Endothelial cell of umbilical vein (primary cell): ENCODE measurements around the gene UGT1A5. TPM values are rescaled to one million over a fixed set of nuclear protein-coding genes. Genes with fewer than 3 reads are reported as not detected.

Experiments used
- BruUV-seq: library from RNA; stranded (reverse); fragments of 400-500 nt; replicated peaks from 2 replicates; lab custom pipeline; 2021; lab: Mats Ljungman, UMichigan
- CTCF ChIA-PET: fragments of 300-600, 350-600 bp; sonication (Branson Sonifier 250); formaldehyde crosslinking; loops from one replicate; lab custom pipeline; 2021; ENCODE audit warnings: antibody characterized with exemption, inconsistent platforms; lab: Charles Lee
- POLR2A ChIA-PET: fragments of 300-600, 350-600 bp; sonication (Branson Sonifier 250); formaldehyde crosslinking; loops from one replicate; lab custom pipeline; 2021; ENCODE audit warnings: antibody characterized with exemption, inconsistent platforms; lab: Charles Lee
- DNase-seq: peaks from one replicate; pipeline ENCODE4 v3.0.0-alpha.2; 2011; ENCODE audit warnings: low read depth, low spot score
- FAIRE-seq: peaks from 2 replicates; lab custom pipeline; 2011; peaks lifted over from hg19 to GRCh38; lab: Jason Lieb, UNC
- H2AFZ ChIP-seq: 2 replicates; pipeline ENCODE4 v1.6.0; 2012; ENCODE audit warnings: low read depth, low read length, control low read depth, inconsistent platforms
- H3K27ac ChIP-seq: 2 replicates; pipeline ENCODE4 v1.5.1; 2011; ENCODE audit warnings: low read depth, mild to moderate bottlenecking, control low read depth, low read length, moderate library complexity; ENCODE audit not compliant: insufficient read depth
- H3K27me3 ChIP-seq, 2 experiments: 2 replicates each; pipeline versions ENCODE4 v1.6.0 to v1.6.1; 2011; ENCODE audit warnings: low read length in 2 of 2, mixed read lengths in 1 of 2; ENCODE audit not compliant: control insufficient read depth in 2 of 2, insufficient read depth in 2 of 2
- H3K36me3 ChIP-seq, 2 experiments: 2 replicates in 1 of 2; 3 replicates in 1 of 2; pipeline ENCODE4 v1.5.1; 2011; ENCODE audit warnings: low read length in 2 of 2, mild to moderate bottlenecking in 1 of 2, moderate library complexity in 1 of 2; ENCODE audit not compliant: control insufficient read depth in 2 of 2, insufficient read depth in 2 of 2; ENCODE audit errors: extremely low read depth in 1 of 2
- H3K4me1 ChIP-seq: 3 replicates; pipeline ENCODE4 v1.5.1; 2011; ENCODE audit warnings: mild to moderate bottlenecking, low read length; ENCODE audit not compliant: control insufficient read depth, insufficient read depth; ENCODE audit errors: extremely low read depth
- H3K4me2 ChIP-seq: 2 replicates; pipeline ENCODE4 v1.6.1; 2011; ENCODE audit warnings: low read length, control low read depth, mixed read lengths; ENCODE audit not compliant: insufficient read depth
- H3K4me3 ChIP-seq, 3 experiments: fragments of 200-600 bp in 1 of 3; sonication (generic), shearing (Covaris generic) in 1 of 3; replicated peaks in 1 of 3; 2 replicates each; pipeline ENCODE4 v1.5.1; 2011 to 2016; ENCODE audit warnings: control low read depth in 3 of 3, low read length in 3 of 3, mild to moderate bottlenecking in 2 of 3, inconsistent platforms in 1 of 3, low read depth in 1 of 3, moderate library complexity in 1 of 3; ENCODE audit not compliant: insufficient read depth in 1 of 3
- H3K79me2 ChIP-seq: 2 replicates; pipeline ENCODE4 v1.6.0; 2012; ENCODE audit warnings: low read length, inconsistent platforms; ENCODE audit not compliant: control insufficient read depth, insufficient read depth
- H3K9ac ChIP-seq: replicated peaks from 2 replicates; pipeline ENCODE3; 2011; ENCODE audit warnings: low read length, control low read depth; ENCODE audit not compliant: insufficient read depth; ENCODE audit errors: extremely low read depth
- H3K9me1 ChIP-seq: replicated peaks from 3 replicates; pipeline ENCODE4 v1.6.0; 2011; ENCODE audit warnings: mild to moderate bottlenecking, low read length; ENCODE audit not compliant: control insufficient read depth, insufficient read depth; ENCODE audit errors: extremely low read depth
- H3K9me3 ChIP-seq: replicated peaks from 2 replicates; pipeline ENCODE4 v1.5.1; 2012; ENCODE audit warnings: low read length, inconsistent platforms; ENCODE audit not compliant: control insufficient read depth, insufficient read depth
- H4K20me1 ChIP-seq: replicated peaks from 2 replicates; pipeline ENCODE3; 2011; ENCODE audit warnings: mild to moderate bottlenecking, low read length; ENCODE audit not compliant: control insufficient read depth, insufficient read depth; ENCODE audit errors: extremely low read depth
- EZH2 ChIP-seq: IDR thresholded peaks from 2 replicates; pipeline ENCODE4 v1.6.1; 2012; ENCODE audit warnings: borderline replicate concordance, low read depth, mild to moderate bottlenecking, moderate library complexity, low read length, inconsistent platforms; ENCODE audit not compliant: severe bottlenecking
- FOS ChIP-seq: IDR thresholded peaks from 2 replicates; pipeline ENCODE4 v1.6.1; 2011; ENCODE audit warnings: mild to moderate bottlenecking, low read length, moderate library complexity, borderline replicate concordance; ENCODE audit not compliant: insufficient read depth
- GATA2 ChIP-seq: IDR thresholded peaks from 2 replicates; pipeline ENCODE4 v1.7.0; 2011; ENCODE audit warnings: low read depth, mild to moderate bottlenecking, moderate library complexity, mixed read lengths, low read length; ENCODE audit not compliant: insufficient read length, insufficient read depth
- JUN ChIP-seq: IDR thresholded peaks from 2 replicates; pipeline ENCODE4 v1.6.1; 2011; ENCODE audit warnings: borderline replicate concordance, low read depth; ENCODE audit not compliant: insufficient read length, insufficient read depth
- MYC ChIP-seq: IDR thresholded peaks from one replicate; pipeline ENCODE4 v1.6.1; 2011; ENCODE audit warnings: mild to moderate bottlenecking, low read depth, low read length
- POLR2A ChIP-seq: IDR thresholded peaks from 2 replicates; pipeline ENCODE4 v1.6.1; 2012; ENCODE audit warnings: low read depth, mild to moderate bottlenecking, control low read depth, low read length
- POLR2AphosphoS5 ChIP-seq: IDR thresholded peaks from 2 replicates; pipeline ENCODE4 v1.6.1; 2012; ENCODE audit warnings: low read depth, mild to moderate bottlenecking, control low read depth, low read length, moderate library complexity; ENCODE audit not compliant: insufficient read depth
- dilution Hi-C: fragments of 300-500 bp; cut with MboI; formaldehyde crosslinking; loops from one replicate; pipeline ENCODE4 v1.15.0; 2019; ENCODE audit warnings: low sequenced_read_pairs; ENCODE audit not compliant: extremely low pct_ligation_motif_present
- intact Hi-C: fragments of 100-400 bp; cut with micrococcal nuclease; formaldehyde crosslinking; loops from one replicate; pipeline ENCODE4 v1.10.0; 2022
- polyA plus RNA-seq, 4 experiments: library from polyadenylated mRNA; depleted of rRNA in 3 of 4; stranded (reverse) in 3 of 4; unstranded in 1 of 4; fragments of >200 nt; gene quantifications; 2 replicates each; pipeline versions ENCODE4 v1.2.1 to v1.2.3, GENCODE V29; 2011 to 2012; ENCODE audit warnings: missing spikeins in 1 of 4
- total RNA-seq: library from RNA; stranded (reverse); gene quantifications from 2 replicates; pipeline ENCODE4 v1.2.3, GENCODE V29; 2021
- TF ChIP-seq, protein P1 (sequence below): IDR thresholded peaks from 2 replicates; pipeline ENCODE4 v1.6.1; 2011; ENCODE audit not compliant: insufficient read depth, insufficient read length
- TF ChIP-seq, protein P2 (sequence below), 2 donors: IDR thresholded peaks; 1 replicate in 1 of 2; 2 replicates in 1 of 2; pipeline ENCODE4 v1.5.1; 2011; ENCODE audit warnings: low read length in 2 of 2, mild to moderate bottlenecking in 2 of 2, moderate library complexity in 2 of 2, control low read depth in 1 of 2, inconsistent platforms in 1 of 2, low read depth in 1 of 2; ENCODE audit not compliant: insufficient read depth in 1 of 2; ENCODE audit errors: extremely low read depth in 1 of 2

Gene UGT1A5
- total and polyA plus RNA-seq, 2 donors (not counting 3 experiments of a cell fraction or from before 2014, with no cell fraction given), result not detected

DNA sequence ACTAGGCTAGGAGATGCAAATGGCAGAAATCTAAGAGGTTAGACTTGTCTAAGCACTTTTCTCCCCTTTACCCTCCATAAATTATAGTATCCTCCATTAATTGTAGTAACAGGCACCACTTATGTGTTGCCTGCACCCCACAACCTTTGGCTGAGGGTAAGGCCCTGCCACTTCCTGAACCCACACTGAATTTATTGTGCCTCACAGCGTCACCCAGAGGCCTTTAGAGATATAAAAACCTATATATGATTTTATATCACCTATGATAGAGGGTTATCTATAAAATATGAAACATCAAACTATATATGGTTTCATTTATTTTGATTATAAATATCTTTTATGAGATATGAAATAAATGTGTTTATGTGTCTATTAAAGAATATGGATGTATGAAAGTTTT lies 38.4 kb upstream of the UGT1A5 start:
- no peaks in the 10 kb centered on the region for H3K79me2 ChIP-seq
- intact Hi-C loops (no loop called here), dilution Hi-C loops (no loop called here)
- H2AFZ ChIP-seq, result no peak overlapping the region
- no peaks in the 10 kb centered on the region for H3K4me1 ChIP-seq
- CTCF ChIA-PET, result no interaction called here
- no peaks in the 10 kb centered on the region for H3K9me1 ChIP-seq
- no peak for FAIRE-seq
- no peaks in the 10 kb centered on the region for H3K9me3 ChIP-seq
- H4K20me1 ChIP-seq, result no peaks in the 10 kb centered on the region
- no TSS peak for BruUV-seq
- POLR2A ChIA-PET, result no interaction called here
- no peaks in the 10 kb centered on the region for H3K36me3 ChIP-seq
- no peak overlapping the region for H3K4me2 ChIP-seq
- H3K9ac ChIP-seq, result no peak overlapping the region
- TF ChIP-seq, protein P1, sequence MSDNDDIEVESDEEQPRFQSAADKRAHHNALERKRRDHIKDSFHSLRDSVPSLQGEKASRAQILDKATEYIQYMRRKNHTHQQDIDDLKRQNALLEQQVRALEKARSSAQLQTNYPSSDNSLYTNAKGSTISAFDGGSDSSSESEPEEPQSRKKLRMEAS, result no peak
- TF ChIP-seq FOS (no peak), JUN (no peak)
- H3K27me3 ChIP-seq, result no peaks in the 10 kb centered on the region
- DNase-seq, result no peak
- H3K27ac ChIP-seq, result no peak overlapping the region
- no peak overlapping the region for H3K4me3 ChIP-seq

DNA sequence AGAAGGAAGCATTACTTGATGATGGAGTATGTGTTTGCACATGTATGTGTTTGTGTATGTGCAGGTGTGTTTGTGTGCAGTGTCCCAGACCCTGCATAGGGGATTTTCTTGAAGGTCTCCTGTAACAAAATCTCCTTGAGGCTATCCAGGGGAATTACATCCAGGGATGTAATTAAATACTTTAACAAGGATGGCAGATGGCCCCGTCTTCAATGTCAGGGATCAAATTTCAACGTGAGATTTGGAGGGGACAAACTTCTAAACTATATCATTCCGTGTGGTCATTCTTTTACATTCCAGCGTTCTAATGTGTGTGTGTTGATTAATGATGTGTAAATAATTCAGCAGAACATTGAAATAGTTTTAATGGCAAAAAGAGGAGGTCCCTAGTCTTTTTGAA lies 37.7 kb upstream of the UGT1A5 start:
- dilution Hi-C loops, result no loop called here

More for the DNA sequence above, 37.7 kb upstream of the UGT1A5 start:
- Histone ChIP-seq H3K9ac (no peak overlapping the region), H3K9me3 (no peaks in the 10 kb centered on the region), H3K79me2 (no peaks in the 10 kb centered on the region), H3K4me1 (no peaks in the 10 kb centered on the region), H3K4me2 (no peak overlapping the region), H2AFZ (no peak overlapping the region), H3K27ac (no peak overlapping the region), H3K27me3 (no peaks in the 10 kb centered on the region), H4K20me1 (no peaks in the 10 kb centered on the region), H3K9me1 (no peaks in the 10 kb centered on the region), H3K36me3 (no peaks in the 10 kb centered on the region), H3K4me3 (no peak overlapping the region)
- intact Hi-C loops, result no loop called here
- CTCF ChIA-PET, result no interaction called here
- no TSS peak for BruUV-seq
- POLR2A ChIA-PET, result no interaction called here
- TF ChIP-seq MYC, result no peak
- TF ChIP-seq EZH2, result no peak
- TF ChIP-seq, protein P2, sequence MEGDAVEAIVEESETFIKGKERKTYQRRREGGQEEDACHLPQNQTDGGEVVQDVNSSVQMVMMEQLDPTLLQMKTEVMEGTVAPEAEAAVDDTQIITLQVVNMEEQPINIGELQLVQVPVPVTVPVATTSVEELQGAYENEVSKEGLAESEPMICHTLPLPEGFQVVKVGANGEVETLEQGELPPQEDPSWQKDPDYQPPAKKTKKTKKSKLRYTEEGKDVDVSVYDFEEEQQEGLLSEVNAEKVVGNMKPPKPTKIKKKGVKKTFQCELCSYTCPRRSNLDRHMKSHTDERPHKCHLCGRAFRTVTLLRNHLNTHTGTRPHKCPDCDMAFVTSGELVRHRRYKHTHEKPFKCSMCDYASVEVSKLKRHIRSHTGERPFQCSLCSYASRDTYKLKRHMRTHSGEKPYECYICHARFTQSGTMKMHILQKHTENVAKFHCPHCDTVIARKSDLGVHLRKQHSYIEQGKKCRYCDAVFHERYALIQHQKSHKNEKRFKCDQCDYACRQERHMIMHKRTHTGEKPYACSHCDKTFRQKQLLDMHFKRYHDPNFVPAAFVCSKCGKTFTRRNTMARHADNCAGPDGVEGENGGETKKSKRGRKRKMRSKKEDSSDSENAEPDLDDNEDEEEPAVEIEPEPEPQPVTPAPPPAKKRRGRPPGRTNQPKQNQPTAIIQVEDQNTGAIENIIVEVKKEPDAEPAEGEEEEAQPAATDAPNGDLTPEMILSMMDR (IDR thresholded peaks at IDR 0.05; ENCODE audit: extremely low read depth in 1 of 2, insufficient read depth in 1 of 2, low read depth in 1 of 2, low read length in 2 of 2), result no peak
- no peak for TF ChIP-seq FOS
- no peak for TF ChIP-seq POLR2A
- TF ChIP-seq, protein P1, result no peak
- no peak for TF ChIP-seq GATA2
- no peak for TF ChIP-seq POLR2AphosphoS5
- TF ChIP-seq JUN, result no peak
- DNase-seq, result no peak
- peak; percentile 35 for FAIRE-seq
